ENCODE data around the gene PPP4R1. TPM values are rescaled to one million over a fixed set of nuclear protein-coding genes. Genes with fewer than 3 reads are reported as not detected.

PPP4R1 gene
- polyA plus RNA-seq, 1 donor (not counting 4 experiments of a cell fraction or from before 2014, with no cell fraction given), result 200 TPM

GRCh38 chr18:9628984-9629383 is 14.6 kb upstream of the PPP4R1 start:
- Histone ChIP-seq H4K20me1 (ENCODE audit: control insufficient read depth, extremely low read depth, insufficient read depth, low read length) (no peaks in the 10 kb centered on the region), H3K79me2 (ENCODE audit: control insufficient read depth, insufficient read depth, low read length) (no peaks in the 10 kb centered on the region), H3K4me1 (ENCODE audit: control insufficient read depth, extremely low read depth, insufficient read depth, low read length) (peaks cover 27% of the 10 kb centered on the region), H3K36me3 (ENCODE audit: control insufficient read depth in 2 of 2, extremely low read depth in 1 of 2, insufficient read depth in 2 of 2, low read length in 2 of 2) (no peaks in the 10 kb centered on the region), H3K9me1 (ENCODE audit: control insufficient read depth, extremely low read depth, insufficient read depth, low read length) (no peaks in the 10 kb centered on the region), H3K4me2 (ENCODE audit: control insufficient read depth, extremely low read depth, insufficient read depth, low read depth, low read length) (no peak overlapping the region), H2AFZ (ENCODE audit: control insufficient read depth, low read length) (no peak overlapping the region), H3K9me3 (ENCODE audit: control insufficient read depth, low read depth, low read length) (no peaks in the 10 kb centered on the region), H3K4me3 (ENCODE audit: control insufficient read depth in 2 of 3, extremely low read depth in 1 of 3, insufficient read depth in 2 of 3, low read depth in 1 of 3, low read length in 3 of 3) (no peak overlapping the region), H3K27ac (ENCODE audit: control insufficient read depth, insufficient read depth, low read length) (no peak overlapping the region), H3K27me3 (ENCODE audit: control insufficient read depth, extremely low read depth, insufficient read depth, low read length) (no peaks in the 10 kb centered on the region), H3K9ac (ENCODE audit: control insufficient read depth, extremely low read depth, insufficient read depth, low read length) (no peak overlapping the region)
- FAIRE-seq (no peak), DNase-seq (ENCODE audit: low read depth, low spot score) (no peak)
- dilution Hi-C loops (cut with MboI; ENCODE audit: extremely low pct_ligation_motif_present, low sequenced_read_pairs), result no loop called here
- TF ChIP-seq EZH2 (IDR thresholded peaks at IDR 0.05; ENCODE audit: low read length) (no peak), CTCF (optimal IDR thresholded peaks at IDR 0.05 in 1 of 3, IDR thresholded peaks at IDR 0.05 in 1 of 3, conservative IDR thresholded peaks at IDR 0.05 in 1 of 3; ENCODE audit: extremely low read depth in 1 of 3, insufficient read depth in 2 of 3, low read length in 3 of 3) (no peak)

DNA sequence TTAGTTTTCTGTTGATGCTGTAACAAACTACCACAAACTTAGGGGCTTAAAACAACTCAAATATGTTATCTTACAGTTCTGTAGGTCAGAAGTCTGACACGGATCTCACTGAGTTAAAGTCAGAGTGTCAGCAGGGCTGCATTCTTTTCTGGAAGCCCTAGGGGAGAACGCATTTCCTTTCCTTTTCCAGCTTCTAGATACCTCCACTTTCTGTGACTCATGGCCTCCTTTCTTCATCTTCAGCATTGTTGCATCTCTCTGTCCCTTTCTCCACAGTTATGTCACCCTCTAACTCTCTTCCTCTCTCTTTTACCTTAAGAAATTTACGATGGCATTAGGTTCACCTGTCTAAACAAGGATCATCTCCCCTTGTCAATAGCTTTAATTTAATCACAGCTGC is 13.3 kb upstream of the PPP4R1 start:
- Histone ChIP-seq H3K36me3 (ENCODE audit: control insufficient read depth in 2 of 2, extremely low read depth in 1 of 2, insufficient read depth in 2 of 2, low read length in 2 of 2) (no peaks in the 10 kb centered on the region), H3K4me1 (ENCODE audit: control insufficient read depth, extremely low read depth, insufficient read depth, low read length) (peaks cover 27% of the 10 kb centered on the region), H3K27me3 (ENCODE audit: control insufficient read depth, extremely low read depth, insufficient read depth, low read length) (no peaks in the 10 kb centered on the region), H3K4me2 (ENCODE audit: control insufficient read depth, extremely low read depth, insufficient read depth, low read depth, low read length) (peak overlapping the region; percentile 52), H2AFZ (ENCODE audit: control insufficient read depth, low read length) (peak overlapping the region; percentile 31), H3K4me3 (ENCODE audit: control insufficient read depth in 2 of 3, extremely low read depth in 1 of 3, insufficient read depth in 2 of 3, low read depth in 1 of 3, low read length in 3 of 3) (no peak overlapping the region), H3K79me2 (ENCODE audit: control insufficient read depth, insufficient read depth, low read length) (no peaks in the 10 kb centered on the region), H3K9me3 (ENCODE audit: control insufficient read depth, low read depth, low read length) (no peaks in the 10 kb centered on the region), H4K20me1 (ENCODE audit: control insufficient read depth, extremely low read depth, insufficient read depth, low read length) (no peaks in the 10 kb centered on the region), H3K9ac (ENCODE audit: control insufficient read depth, extremely low read depth, insufficient read depth, low read length) (peak overlapping the region; percentile 34), H3K9me1 (ENCODE audit: control insufficient read depth, extremely low read depth, insufficient read depth, low read length) (no peaks in the 10 kb centered on the region), H3K27ac (ENCODE audit: control insufficient read depth, insufficient read depth, low read length) (peak overlapping the region; percentile 75)
- DNase-seq (ENCODE audit: low read depth, low spot score), result no peak
- no peak for TF ChIP-seq EZH2 (IDR thresholded peaks at IDR 0.05; ENCODE audit: low read length)
- dilution Hi-C loops (cut with MboI; ENCODE audit: extremely low pct_ligation_motif_present, low sequenced_read_pairs), result no loop called here
- peak; percentile 94 for FAIRE-seq

DNA sequence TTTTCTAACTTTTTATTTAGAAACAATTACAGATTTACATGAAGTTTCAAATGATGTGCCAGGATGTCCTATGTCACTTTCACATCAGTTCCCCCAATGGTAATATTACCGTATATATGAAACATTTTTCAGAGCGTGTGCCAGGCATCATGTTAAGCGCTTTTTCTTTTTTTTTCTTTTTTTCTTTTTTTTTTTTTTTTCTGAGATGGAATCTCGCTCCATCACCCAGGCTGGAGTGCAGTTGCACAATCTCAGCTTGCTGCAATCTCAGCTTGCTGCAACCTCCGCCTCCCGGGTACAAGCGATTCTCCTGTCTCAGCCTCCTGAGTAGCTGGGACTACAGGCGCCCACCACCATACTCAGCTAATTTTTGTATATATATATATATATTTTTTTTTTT is 5.6 kb upstream of the PPP4R1 start:
- H3K9ac ChIP-seq (ENCODE audit: control insufficient read depth, extremely low read depth, insufficient read depth, low read length), result no peak overlapping the region
- H2AFZ ChIP-seq (ENCODE audit: control insufficient read depth, low read length), result no peak overlapping the region
- TF ChIP-seq EZH2 (IDR thresholded peaks at IDR 0.05; ENCODE audit: low read length) (no peak), CTCF (optimal IDR thresholded peaks at IDR 0.05 in 1 of 3, IDR thresholded peaks at IDR 0.05 in 1 of 3, conservative IDR thresholded peaks at IDR 0.05 in 1 of 3; ENCODE audit: extremely low read depth in 1 of 3, insufficient read depth in 2 of 3, low read length in 3 of 3) (no peak)
- H3K27ac ChIP-seq (ENCODE audit: control insufficient read depth, insufficient read depth, low read length), result no peak overlapping the region
- peak overlapping the region; percentile 41 for H3K4me2 ChIP-seq (ENCODE audit: control insufficient read depth, extremely low read depth, insufficient read depth, low read depth, low read length)
- H3K4me3 ChIP-seq (ENCODE audit: control insufficient read depth in 2 of 3, extremely low read depth in 1 of 3, insufficient read depth in 2 of 3, low read depth in 1 of 3, low read length in 3 of 3), result no peak overlapping the region
- H3K9me3 ChIP-seq (ENCODE audit: control insufficient read depth, low read depth, low read length), result no peaks in the 10 kb centered on the region
- peaks cover 33% of the 10 kb centered on the region for H3K4me1 ChIP-seq (ENCODE audit: control insufficient read depth, extremely low read depth, insufficient read depth, low read length)
- peaks cover 6% of the 10 kb centered on the region for H3K79me2 ChIP-seq (ENCODE audit: control insufficient read depth, insufficient read depth, low read length)
- dilution Hi-C loops (cut with MboI; ENCODE audit: extremely low pct_ligation_motif_present, low sequenced_read_pairs), result no loop called here
- FAIRE-seq, result no peak
- H4K20me1 ChIP-seq (ENCODE audit: control insufficient read depth, extremely low read depth, insufficient read depth, low read length), result no peaks in the 10 kb centered on the region
- H3K9me1 ChIP-seq (ENCODE audit: control insufficient read depth, extremely low read depth, insufficient read depth, low read length), result no peaks in the 10 kb centered on the region
- no peaks in the 10 kb centered on the region for H3K36me3 ChIP-seq (ENCODE audit: control insufficient read depth in 2 of 2, extremely low read depth in 1 of 2, insufficient read depth in 2 of 2, low read length in 2 of 2)
- no peak for DNase-seq (ENCODE audit: low read depth, low spot score)
- H3K27me3 ChIP-seq (ENCODE audit: control insufficient read depth, extremely low read depth, insufficient read depth, low read length), result no peaks in the 10 kb centered on the region

All from keratinocyte (primary cell).